GM23248 (cell line): ENCODE data around the gene MRPL20. TPM values are rescaled to one million over a fixed set of nuclear protein-coding genes. Genes with fewer than 3 reads are reported as not detected.

Experiments
- DNase-seq: peaks from one replicate; pipeline ENCODE4 v3.0.0-alpha.2; 2015
- H2AFZ ChIP-seq: fragments of 200-600 bp; sonication (generic); 2 replicates; pipeline ENCODE4 v1.6.1; 2016; ENCODE audit warnings: antibody characterized with exemption
- H3F3A ChIP-seq: fragments of 200-600 bp; sonication (generic); 2 replicates; pipeline ENCODE4 v1.6.1; 2016; ENCODE audit warnings: mild to moderate bottlenecking, antibody characterized with exemption, mixed run types; ENCODE audit not compliant: insufficient read depth
- H3K27ac ChIP-seq: fragments of 200-600 bp; sonication (generic); 2 replicates; pipeline ENCODE4 v1.5.1; 2016; ENCODE audit warnings: mild to moderate bottlenecking
- H3K27me3 ChIP-seq: fragments of 200-600 bp; sonication (generic); replicated peaks from 2 replicates; pipeline ENCODE4 v1.6.1; 2016; ENCODE audit warnings: mild to moderate bottlenecking; ENCODE audit not compliant: insufficient read depth
- H3K36me3 ChIP-seq: fragments of 200-600 bp; sonication (generic); 2 replicates; pipeline ENCODE4 v1.6.1; 2016; ENCODE audit warnings: low read depth, mild to moderate bottlenecking
- H3K4me1 ChIP-seq: fragments of 200-600 bp; sonication (generic); 2 replicates; pipeline ENCODE4 v1.6.1; 2016; ENCODE audit warnings: mild to moderate bottlenecking; ENCODE audit not compliant: insufficient read depth
- H3K4me2 ChIP-seq: fragments of 200-600 bp; sonication (generic); one replicate; pipeline ENCODE4 v1.6.1; 2016; ENCODE audit warnings: mild to moderate bottlenecking; ENCODE audit not compliant: unreplicated experiment
- H3K4me3 ChIP-seq: fragments of 200-600 bp; sonication (generic); 2 replicates; pipeline ENCODE4 v1.5.1; 2016; ENCODE audit warnings: mild to moderate bottlenecking
- H3K79me2 ChIP-seq: fragments of 200-600 bp; sonication (generic); 2 replicates; pipeline ENCODE4 v1.6.1; 2016; ENCODE audit warnings: mild to moderate bottlenecking; ENCODE audit not compliant: insufficient read depth
- H3K9ac ChIP-seq: fragments of 200-600 bp; sonication (generic); 2 replicates; pipeline ENCODE4 v1.6.1; 2016; ENCODE audit warnings: mild to moderate bottlenecking
- H3K9me2 ChIP-seq: fragments of 200-600 bp; sonication (generic); 2 replicates; pipeline ENCODE4 v1.6.1; 2016; ENCODE audit warnings: mixed run types, mild to moderate bottlenecking, moderate library complexity; ENCODE audit not compliant: insufficient read depth
- H3K9me3 ChIP-seq: fragments of 200-600 bp; sonication (generic); one replicate; pipeline ENCODE4 v1.6.1; 2017; ENCODE audit warnings: low read depth
- H4K20me1 ChIP-seq: fragments of 200-600 bp; sonication (generic); 2 replicates; pipeline ENCODE4 v1.6.0; 2016; ENCODE audit not compliant: insufficient read depth
- EZH2 ChIP-seq: fragments of 200-600 bp; sonication (generic); IDR thresholded peaks from 2 replicates; pipeline ENCODE4 v1.6.1; 2018; ENCODE audit warnings: antibody characterized with exemption, mild to moderate bottlenecking; ENCODE audit not compliant: insufficient read depth, poor library complexity, severe bottlenecking
- EZH2phosphoT487 ChIP-seq: fragments of 200-600 bp; sonication (generic); IDR thresholded peaks from 2 replicates; pipeline ENCODE4 v1.6.1; 2018; ENCODE audit warnings: antibody characterized with exemption, moderate library complexity, mild to moderate bottlenecking, low read depth; ENCODE audit not compliant: insufficient read depth
- WGBS, 2 experiments: methylation state at CpG; one replicate each; pipeline ENCODE4 v1.1.6; 2015 to 2017; ENCODE audit warnings: low lambda C conversion rate in 2 of 2, low coverage in 1 of 2; ENCODE audit errors: missing lambda C conversion rate in 2 of 2; 5-methylcytosine and 5-hydroxymethylcytosine counted together
- in situ Hi-C: fragments of 300-500 bp; cut with MboI; formaldehyde crosslinking; loops from 2 replicates; pipeline ENCODE4 v1.15.0; 2020
- polyA plus RNA-seq: library from polyadenylated mRNA; unstranded; fragments of >200 nt; fragmentation: Nextera tagmentation; extraction: Ambion mirVana; gene quantifications from 2 replicates; pipeline ENCODE4 v1.2.1, GENCODE V29; 2016
- total RNA-seq: library from RNA; depleted of rRNA; stranded (reverse); fragments of >200 nt; shearing (Covaris generic); gene quantifications from 2 replicates; pipeline ENCODE4 v1.2.3, GENCODE V29; 2014

The MRPL20 gene
- total and polyA plus RNA-seq, 2 experiments from 2014 or later: 88.9 to 181 TPM

- Histone ChIP-seq H3K9me2 (no peaks in the 10 kb centered on the region), H3K4me1 (no peaks in the 10 kb centered on the region), H3K27me3 (no peaks in the 10 kb centered on the region), H3K27ac (no peak overlapping the region), H3K4me2 (no peak overlapping the region), H3K36me3 (no peaks in the 10 kb centered on the region), H3K79me2 (no peaks in the 10 kb centered on the region), H3F3A (0 out of 2 replicates have a peak, but pooled peaks cover 7% of the 10 kb centered on the region), H3K9ac (no peak overlapping the region), H3K4me3 (no peak overlapping the region), H4K20me1 (no peaks in the 10 kb centered on the region), H2AFZ (no peak overlapping the region), H3K9me3 (no peaks in the 10 kb centered on the region)
- WGBS, 2 experiments: 38 to 40% methylated on average over 20 to 25 of the region's 33 CpGs
- DNase-seq: no peak
- no peak for TF ChIP-seq EZH2phosphoT487
- TF ChIP-seq EZH2: no peak
- in situ Hi-C loops: no loop called here
Observed at GRCh38 chr1:1425753-1426495, 18.8 kb upstream of the MRPL20 start.

- in situ Hi-C loops: no loop called here
- H3K4me3 ChIP-seq: no peak overlapping the region
- no peaks in the 10 kb centered on the region for H3K36me3 ChIP-seq
- TF ChIP-seq EZH2phosphoT487 (no peak), EZH2 (no peak)
- no peaks in the 10 kb centered on the region for H3K4me1 ChIP-seq
- no peak overlapping the region for H3K9ac ChIP-seq
- 58 to 61% methylated on average over 11 to 12 of the region's 12 CpGs for WGBS, 2 experiments
- H3K27me3 ChIP-seq: no peaks in the 10 kb centered on the region
- H3K9me3 ChIP-seq: no peaks in the 10 kb centered on the region
- H4K20me1 ChIP-seq: no peaks in the 10 kb centered on the region
- DNase-seq: no peak
- no peaks in the 10 kb centered on the region for H3K9me2 ChIP-seq
- H3K79me2 ChIP-seq: no peaks in the 10 kb centered on the region
- H3K27ac ChIP-seq: no peak overlapping the region
- no peak overlapping the region for H2AFZ ChIP-seq
- 0 out of 2 replicates have a peak, but pooled peaks cover 7% of the 10 kb centered on the region for H3F3A ChIP-seq
- no peak overlapping the region for H3K4me2 ChIP-seq
Observed at GRCh38 chr1:1425426-1425752, 18.3 kb upstream of the MRPL20 start.

DNA sequence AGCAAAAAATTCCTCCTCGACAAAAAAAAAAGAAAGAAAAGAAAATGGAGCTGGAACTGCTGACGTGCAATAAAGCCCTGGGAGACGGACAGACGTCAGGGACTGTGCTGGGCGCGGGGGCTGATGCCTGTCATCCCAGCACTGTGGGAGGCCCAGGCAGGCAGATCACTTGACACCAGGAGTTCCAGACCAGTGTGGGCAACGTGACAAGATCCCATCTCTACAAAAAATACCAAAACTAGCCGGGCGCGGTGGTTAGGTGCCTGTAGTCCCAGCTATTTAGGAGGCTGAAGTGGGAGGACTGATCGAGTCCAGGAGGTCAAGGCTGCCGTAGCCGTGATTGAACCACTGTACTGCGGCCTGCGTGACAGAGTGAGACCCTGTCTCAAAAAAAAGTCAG, 17.6 kb upstream of the MRPL20 start:
- WGBS, 2 experiments: 77 to 79% methylated on average over 14 to 15 of the region's 15 CpGs

DNA sequence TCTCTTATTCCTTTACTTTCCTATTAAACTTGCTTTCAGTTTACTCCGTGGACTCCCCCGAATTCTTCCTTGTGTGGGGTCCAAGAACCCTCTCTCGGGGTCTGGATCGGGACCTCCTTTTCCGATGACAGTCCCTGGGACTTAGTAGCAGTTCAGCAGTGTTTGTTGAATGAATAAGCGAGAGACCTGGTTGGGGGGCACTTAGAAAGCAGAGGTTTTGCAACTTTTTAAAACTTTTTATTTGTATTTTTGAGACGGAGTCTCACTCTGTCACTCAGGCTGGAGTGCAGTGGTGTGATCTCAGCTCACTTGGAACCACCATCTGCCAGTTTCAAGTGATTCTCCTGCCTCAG, 16.1 kb upstream of the MRPL20 start:
- in situ Hi-C loops: no loop called here
- Histone ChIP-seq H3K36me3 (no peaks in the 10 kb centered on the region), H3K4me2 (no peak overlapping the region), H3F3A (no peaks in the 10 kb centered on the region), H3K27me3 (no peaks in the 10 kb centered on the region), H3K9me3 (no peaks in the 10 kb centered on the region), H3K4me3 (no peak overlapping the region), H3K9ac (no peak overlapping the region), H3K27ac (no peak overlapping the region), H3K4me1 (no peaks in the 10 kb centered on the region), H3K9me2 (no peaks in the 10 kb centered on the region), H4K20me1 (no peaks in the 10 kb centered on the region), H2AFZ (no peak overlapping the region), H3K79me2 (no peaks in the 10 kb centered on the region)
- no peak for DNase-seq
- TF ChIP-seq EZH2: no peak
- TF ChIP-seq EZH2phosphoT487: no peak
- 77% methylated on average over 7 of the region's 7 CpGs for WGBS, 2 experiments

More for the DNA sequence above, 17.6 kb upstream of the MRPL20 start:
- Histone ChIP-seq H3K36me3 (no peaks in the 10 kb centered on the region), H3K79me2 (no peaks in the 10 kb centered on the region), H2AFZ (no peak overlapping the region), H3K4me3 (no peak overlapping the region), H3K27me3 (no peaks in the 10 kb centered on the region), H3K9me2 (no peaks in the 10 kb centered on the region), H3K4me1 (no peaks in the 10 kb centered on the region), H3K9ac (no peak overlapping the region), H4K20me1 (no peaks in the 10 kb centered on the region), H3K4me2 (no peak overlapping the region), H3K27ac (no peak overlapping the region), H3F3A (0 out of 2 replicates have a peak, but pooled peaks cover 3% of the 10 kb centered on the region), H3K9me3 (no peaks in the 10 kb centered on the region)
- TF ChIP-seq EZH2phosphoT487 (no peak), EZH2 (no peak)
- in situ Hi-C loops: no loop called here
- no peak for DNase-seq
